NCI-H69 (cell line): ENCODE data around the gene MRM2.

Experiments
- DNase-seq: peaks from one replicate; lab custom pipeline; 2025; lab: John Stamatoyannopoulos, UW

MRM2 gene

DNA sequence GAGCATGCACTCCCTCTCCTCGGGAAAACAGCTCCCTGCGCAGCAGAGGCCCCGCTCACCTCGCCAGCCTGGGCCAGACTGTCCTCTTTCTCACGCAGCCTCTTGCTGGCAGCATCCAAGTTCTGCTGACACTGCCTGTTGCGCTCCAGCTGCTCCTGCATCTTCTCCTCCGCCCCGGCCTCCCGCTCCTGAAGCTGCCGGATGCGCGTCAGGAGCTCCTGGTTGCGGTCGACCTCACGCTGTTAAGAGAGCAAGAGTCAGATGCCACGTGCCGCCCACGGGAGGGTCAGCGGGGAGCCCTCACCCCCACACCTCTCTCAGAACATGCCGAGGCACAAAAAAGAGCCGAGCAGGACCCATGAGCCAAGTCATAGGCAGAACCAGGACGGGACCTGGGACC lies 19.5 kb downstream of the MRM2 start:
- no peak for DNase-seq

GRCh38 chr7:2220954-2221353 lies 21.1 kb downstream of the MRM2 start:
- DNase-seq: no peak

DNA sequence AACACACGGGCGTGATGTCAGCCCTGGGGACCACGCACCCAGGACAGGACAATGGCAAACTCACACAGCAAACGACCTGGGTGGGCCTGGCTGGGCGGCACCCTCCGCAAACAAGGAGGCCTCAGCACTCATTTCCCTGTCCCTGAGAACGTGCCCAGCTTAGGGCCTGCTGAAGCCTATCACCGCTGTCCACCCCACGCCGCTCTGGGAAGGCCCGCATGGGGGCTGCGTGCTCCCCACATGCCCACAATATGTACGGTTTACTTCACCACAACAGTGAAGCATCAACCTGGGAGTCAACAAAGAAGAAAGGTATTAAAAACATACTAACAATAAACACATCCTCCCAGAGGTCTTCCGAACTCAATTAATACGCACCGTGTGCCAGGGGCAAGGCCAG lies 21.5 kb downstream of the MRM2 start:
- DNase-seq: no peak

- no peak for DNase-seq
Observed at GRCh38 chr7:2220030-2220429, 22.0 kb downstream of the MRM2 start.

- DNase-seq: no peak
Observed at GRCh38 chr7:2219606-2220005, 22.4 kb downstream of the MRM2 start.

DNA sequence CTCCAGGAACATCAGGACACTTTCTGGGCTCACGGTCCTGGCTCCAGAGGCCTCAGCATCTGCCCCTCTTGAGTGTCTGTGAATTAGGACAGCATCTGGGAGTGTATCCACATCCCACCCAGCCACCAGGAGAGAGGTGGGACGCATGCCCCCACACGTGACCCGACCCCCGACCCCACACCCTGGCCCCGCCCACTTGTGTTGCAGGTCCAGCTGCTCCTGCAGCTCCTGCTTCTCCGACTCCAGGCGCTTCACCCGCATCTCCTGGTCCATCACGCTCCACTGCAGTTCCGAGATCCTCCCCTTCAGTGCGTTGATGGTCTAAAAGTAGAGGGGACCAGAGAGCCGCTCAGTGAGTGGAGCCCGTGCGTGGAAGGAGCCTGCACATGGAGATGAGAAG lies 22.9 kb downstream of the MRM2 start:
- DNase-seq: no peak

DNA sequence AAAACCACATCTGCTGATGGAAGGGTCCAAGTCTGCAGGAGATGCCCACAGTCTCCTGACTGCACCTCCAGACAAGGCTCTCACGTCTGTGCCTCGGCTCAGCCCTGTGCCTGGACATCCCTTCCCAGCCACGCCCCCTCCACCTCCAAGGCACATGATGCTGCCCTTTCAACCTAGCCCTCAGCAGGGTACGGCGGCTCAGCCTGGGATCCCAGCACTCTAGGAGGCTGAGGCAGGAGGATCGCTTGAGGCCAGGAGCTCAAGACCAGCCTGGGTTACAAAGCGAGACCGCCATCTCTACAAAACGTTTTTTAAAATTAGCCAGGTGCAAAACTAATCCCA lies 23.6 kb downstream of the MRM2 start:
- DNase-seq: no peak

DNA sequence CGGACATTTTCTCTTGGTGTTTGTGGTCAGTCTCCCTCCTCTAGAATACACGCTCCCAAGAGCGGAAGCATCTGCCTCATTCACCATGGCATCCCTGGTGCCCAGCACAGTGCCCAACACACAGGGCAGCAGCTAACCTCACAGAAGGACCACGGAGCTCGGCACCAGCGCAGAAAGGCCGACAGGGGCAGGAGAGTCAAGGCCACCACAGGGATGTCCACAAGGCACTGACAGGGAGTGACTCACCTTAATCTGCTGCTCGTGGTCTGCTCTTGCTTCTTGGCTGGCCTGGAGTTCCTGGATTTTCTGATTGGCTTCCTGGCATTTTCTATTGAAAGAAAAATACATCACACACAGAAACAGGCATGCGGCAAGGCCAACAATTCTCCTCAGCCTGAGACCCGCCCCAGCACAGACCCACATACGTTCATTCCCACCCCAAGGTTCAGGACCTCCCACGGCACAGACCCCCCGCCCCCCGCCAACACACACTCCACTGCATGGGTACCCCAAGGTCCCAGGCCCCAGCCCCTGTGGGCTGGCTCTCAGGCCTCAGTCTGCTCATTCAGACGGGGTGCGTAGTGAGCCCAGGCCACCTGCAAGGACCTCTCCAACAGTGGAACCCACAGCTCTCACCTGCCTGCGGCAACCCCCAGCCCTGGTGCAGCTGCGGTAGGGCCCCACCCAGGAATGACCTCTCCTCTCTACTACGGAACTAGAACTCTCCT lies 24.1 kb downstream of the MRM2 start:
- no peak for DNase-seq

- no peak for DNase-seq
Observed at GRCh38 chr7:2217206-2217605, 24.8 kb downstream of the MRM2 start.

DNA sequence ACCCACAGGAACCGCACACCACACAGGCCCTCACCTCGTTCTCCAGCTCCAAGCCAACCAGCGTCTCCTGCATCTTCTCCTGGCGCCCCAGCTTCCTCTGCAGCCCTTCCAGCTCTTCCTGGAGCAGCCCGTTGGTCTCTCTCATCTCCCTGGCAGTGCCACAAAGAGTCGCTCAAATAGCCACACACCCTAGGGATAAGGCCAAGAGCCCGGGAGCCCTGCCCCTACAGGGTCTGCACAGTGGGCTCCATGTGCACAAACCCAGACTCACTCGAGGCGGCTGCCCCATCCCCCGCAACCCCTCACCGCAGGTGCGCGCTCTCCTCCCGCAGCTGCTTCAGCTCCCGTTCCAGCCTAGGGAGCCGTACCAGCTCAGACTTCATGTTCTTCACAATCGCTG lies 26.2 kb downstream of the MRM2 start:
- DNase-seq: no peak

DNA sequence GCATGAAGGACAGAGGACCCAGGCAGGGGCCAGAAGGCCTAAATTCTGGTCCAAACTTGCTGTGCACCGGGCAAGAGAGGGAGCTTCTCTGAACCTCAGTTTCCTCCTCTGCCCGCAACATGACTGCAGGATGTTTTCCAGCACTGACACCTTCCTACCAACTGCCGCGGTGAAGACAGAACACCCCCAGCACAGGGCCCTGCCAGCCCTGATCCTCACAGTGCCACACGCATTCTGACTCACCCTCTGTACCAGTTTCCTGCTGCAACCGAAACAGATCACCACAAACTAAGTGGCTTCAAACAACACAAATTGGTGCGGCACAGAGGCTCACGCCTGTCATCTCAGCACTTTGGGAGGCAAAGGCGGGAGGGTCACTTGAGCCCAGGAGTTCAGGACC lies 27.4 kb downstream of the MRM2 start:
- DNase-seq: no peak

GRCh38 chr7:2213551-2214215 lies 28.3 kb downstream of the MRM2 start:
- DNase-seq: no peak

GRCh38 chr7:2212906-2213305 lies 29.1 kb downstream of the MRM2 start:
- no peak for DNase-seq

DNA sequence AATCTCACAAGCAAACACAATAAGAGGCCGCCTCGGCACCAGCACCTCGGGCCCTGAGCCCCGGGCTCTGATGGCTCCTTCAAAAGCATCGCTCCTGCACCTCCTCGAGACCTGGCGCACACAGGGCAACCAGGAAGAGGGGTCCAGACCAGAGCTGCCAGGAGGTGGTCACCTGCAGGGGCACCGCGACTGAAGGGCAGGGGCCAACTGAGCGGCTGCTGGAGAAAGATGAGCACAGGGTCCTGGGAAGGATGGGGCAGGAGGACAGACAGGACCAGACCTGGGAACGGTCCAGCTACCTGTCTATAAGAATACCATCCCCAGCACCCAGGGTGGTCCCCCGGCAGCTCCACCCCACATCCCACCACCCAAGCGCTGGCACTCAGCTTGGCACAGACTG lies 30.1 kb downstream of the MRM2 start:
- DNase-seq: no peak

DNA sequence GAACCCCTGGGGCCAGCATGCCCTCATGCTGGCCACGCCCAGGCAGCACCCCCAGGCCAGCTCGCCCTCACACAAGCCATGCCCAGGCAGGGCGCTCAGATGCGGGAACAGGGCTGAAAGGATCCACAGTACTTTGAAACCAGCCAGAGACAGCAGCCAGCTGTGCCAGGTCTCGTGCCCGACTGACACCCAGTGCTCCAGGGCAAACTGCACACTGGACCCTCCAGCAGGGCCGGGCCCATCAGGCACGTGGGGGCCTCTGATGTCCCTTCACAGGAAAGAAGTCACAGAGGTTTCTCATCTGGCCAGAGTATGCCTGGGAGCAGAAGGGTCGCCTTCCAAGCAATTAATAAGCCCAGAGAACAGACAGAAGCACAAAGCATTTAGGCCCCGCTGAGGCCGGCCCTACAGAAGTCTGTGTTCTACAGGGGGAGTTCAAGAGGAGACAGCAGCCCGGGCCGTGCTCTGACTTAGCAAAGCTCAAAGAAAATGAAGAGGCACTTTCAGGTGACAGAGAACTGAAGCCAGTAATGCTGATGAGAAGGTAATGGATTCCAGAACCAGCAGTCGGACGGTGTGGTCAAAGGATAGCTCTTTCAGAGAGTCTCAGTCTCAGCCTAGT lies 30.6 kb downstream of the MRM2 start:
- no peak for DNase-seq

- DNase-seq: no peak
Observed at GRCh38 chr7:2210551-2211258, 31.3 kb downstream of the MRM2 start.

DNA sequence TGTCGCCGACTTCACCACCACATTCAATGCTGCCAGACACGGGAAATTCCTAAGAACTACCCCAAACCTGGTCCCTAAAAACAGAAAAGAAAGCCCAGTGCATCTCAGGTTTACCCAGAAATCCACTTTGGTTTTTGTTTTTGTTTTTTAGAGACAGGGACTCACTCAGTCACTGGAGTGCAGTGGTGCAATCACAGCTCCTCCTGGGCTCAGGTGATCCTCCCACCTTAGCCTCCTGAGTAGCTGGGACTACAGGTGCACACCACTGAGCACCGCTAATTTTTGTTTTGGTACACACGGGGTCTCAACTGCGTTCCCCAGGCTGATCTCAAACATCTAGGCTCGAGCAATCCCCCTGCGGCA lies 32.1 kb downstream of the MRM2 start:
- DNase-seq: no peak

DNA sequence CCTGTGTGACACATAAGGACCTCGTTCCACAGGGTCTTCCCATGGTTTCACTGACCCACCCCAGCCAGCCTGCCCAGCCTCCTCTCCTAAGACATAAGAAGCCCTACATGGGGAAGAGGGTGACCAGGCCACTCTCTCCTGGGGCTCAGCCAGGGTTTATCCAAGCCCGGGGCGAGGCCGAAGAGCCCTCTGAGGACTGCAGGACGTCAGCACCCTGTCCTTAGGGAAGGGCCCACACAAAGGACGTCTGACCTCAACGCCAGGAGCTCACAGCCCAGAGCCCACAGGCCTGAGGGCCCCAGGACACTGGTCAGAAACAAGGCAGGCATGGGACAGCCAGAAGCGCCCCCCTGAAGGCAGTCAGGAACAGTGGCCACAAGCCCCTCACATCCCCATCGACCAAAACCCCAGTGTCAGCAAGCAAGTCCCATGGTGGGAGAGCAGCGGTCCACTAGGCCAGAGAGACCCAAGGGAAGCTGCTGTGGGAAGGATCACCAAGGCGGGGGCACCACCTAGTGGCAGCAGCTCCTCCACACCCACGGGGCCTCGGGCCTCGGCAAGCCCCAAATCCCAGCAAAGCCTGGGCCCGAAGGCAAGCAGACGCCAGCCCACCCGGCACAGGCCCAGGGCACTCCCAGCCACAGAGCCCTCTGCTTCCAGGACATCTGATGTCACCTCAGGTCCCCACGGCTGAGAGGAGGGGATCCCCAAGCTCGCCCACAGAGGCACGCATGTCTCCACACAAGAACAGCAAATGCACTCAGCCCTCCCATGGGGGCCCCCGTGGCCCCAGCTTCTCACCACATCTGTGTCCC lies 32.7 kb downstream of the MRM2 start:
- peak; percentile 63 for DNase-seq

- no peak for DNase-seq
Observed at GRCh38 chr7:2208712-2209111, 33.3 kb downstream of the MRM2 start.

DNA sequence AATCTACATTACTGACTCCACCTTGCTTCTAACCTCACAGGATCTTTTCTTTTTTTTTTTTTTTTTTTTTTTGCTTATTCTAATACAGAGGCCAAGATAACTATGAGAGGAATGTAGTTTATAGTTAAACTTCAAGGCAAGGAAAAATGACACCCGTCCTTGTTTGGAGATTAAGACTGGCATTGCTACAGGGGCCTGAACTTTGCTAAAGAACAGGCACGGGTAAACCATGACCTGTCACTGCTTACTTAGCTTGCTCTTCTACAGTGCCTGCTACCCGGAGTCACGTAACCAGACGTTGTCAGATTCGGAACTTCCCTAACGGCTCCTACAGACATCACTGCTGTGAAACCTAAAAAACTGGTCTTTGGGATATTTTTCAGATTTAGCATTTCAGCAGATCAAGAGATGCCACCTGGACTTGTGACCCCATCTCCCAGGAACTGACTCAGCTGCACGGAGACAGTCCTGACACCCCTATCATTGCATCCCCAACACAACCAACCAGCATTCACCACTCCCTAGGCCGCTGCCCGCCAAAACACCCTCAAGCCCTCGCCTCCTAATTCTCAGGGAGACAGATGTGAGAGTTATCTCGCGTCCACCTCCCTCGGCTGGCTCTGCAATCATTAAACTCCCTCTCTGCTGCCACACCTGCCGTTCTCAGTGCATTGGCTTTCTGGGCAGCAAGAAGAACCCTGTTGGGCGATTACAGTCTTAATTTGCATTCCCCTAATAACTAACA lies 36.8 kb downstream of the MRM2 start:
- DNase-seq: no peak

DNA sequence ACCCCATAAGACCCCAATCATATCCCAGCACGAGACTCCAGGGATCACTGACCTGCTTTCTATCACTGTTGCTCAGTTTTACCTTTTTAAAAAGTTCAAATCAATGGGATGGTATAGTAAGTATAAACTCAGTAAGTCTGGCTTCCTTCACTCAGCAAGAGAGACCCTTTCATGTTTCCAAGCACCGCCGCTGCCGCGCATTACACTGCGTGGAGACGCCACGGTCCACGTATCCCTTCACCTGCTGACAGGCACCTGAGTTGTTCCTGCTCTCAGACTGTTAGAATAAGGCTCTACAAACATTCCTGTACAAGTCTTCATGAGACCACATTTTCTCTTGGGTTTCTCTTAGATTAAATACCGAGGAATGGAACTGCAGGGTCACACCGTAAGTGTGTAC lies 37.6 kb downstream of the MRM2 start:
- DNase-seq: no peak
